Femur (tissue), 1 donor: ENCODE data around the gene PHACTR2.
"Not testable (repeated sequence)": the region's sequence is repeated elsewhere in the genome, so short reads cannot be mapped to it uniquely, and the experiment has no call there.

Source experiments
- DNase-seq: peaks from one replicate; pipeline ENCODE4 v3.0.0-alpha.2; 2017

Gene PHACTR2

GRCh38 chr6:143871202-143871730 is 193.5 kb downstream of the PHACTR2 start:
- DNase-seq = peak; percentile 25

DNA sequence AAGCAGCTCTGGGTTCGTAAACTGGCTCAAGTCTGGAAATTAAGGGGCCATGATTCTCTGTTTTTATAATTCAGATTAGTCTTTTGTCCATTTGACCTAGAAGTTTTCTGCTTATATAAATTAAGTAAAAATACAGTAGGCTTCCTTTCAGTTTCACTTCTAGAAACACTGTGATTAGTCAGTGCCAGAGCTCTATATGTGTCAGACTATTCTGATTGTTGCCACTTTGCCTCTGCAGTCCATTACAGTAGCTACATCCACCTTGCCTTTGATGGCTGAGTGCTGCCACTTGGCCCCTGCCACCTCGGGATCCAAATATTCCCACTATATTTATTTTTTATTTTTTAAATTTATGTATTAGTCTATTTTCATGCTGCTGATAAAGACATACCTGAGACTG is 194.4 kb downstream of the PHACTR2 start:
- no peak for DNase-seq

GRCh38 chr6:143873600-143873999 is 195.8 kb downstream of the PHACTR2 start:
- DNase-seq = not testable (repeated sequence)

GRCh38 chr6:143874503-143874902 is 196.7 kb downstream of the PHACTR2 start:
- not testable (repeated sequence) for DNase-seq

DNA sequence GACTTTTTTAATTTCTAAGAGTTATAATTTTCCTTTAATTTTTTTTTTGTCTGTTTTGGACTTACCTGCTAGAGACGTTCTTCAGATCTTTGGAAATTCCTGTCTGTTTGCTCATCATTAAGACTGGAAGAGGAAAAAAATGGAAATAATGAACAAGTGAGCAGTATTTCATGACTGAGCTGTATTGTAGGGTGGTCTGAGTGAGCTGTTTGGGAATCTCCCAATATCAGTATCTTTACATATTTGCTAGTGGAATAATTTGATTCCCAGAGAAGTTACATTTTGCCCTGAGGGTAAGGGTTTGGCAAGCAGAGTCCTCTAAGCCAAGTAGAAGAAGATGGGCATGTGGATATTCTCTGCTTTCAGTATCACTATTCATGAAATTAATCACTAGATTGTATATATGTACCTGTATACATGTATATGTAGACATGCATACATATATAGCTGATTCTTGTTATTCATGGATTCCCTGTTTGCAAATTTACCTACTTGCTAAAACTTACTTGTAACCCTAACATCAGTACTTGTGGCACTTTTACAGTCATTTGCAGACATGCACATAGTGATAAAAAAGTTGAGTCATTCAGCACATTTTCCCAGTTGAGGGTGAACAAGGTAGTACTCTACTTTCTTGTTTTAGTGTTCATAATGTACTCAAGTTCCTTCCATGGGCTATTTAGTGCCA is 200.0 kb downstream of the PHACTR2 start:
- no peak for DNase-seq

GRCh38 chr6:143878272-143878760 is 200.6 kb downstream of the PHACTR2 start:
- DNase-seq = no peak

DNA sequence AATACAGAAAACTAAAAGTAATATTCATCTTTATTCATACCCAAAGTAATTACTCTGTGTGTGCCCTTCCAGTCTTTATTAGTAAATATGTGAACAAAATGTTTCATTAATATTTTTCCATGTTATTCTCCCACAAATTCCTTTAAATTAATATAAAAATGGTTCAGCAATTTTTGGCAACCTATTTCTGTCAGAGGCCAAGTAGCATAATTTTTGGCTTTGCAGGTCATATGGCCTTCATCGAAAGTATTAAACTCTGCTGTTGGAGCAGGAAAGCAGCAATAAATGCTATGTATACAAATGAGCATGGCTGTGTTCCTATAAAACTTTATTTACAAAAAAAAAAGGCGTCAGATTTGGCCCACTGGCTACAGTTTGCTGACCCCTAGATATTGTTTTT is 202.6 kb downstream of the PHACTR2 start:
- no peak for DNase-seq
